OCI-M2 (cell line): Measurements from ENCODE around the gene GSTM3.

Source experiments
- DNase-seq: peaks from one replicate; lab custom pipeline; 2025; ENCODE audit not compliant: unreplicated experiment; lab: John Stamatoyannopoulos, UW

Gene GSTM3

GRCh38 chr1:109740615-109741373, at the start of gene GSTM3:
GSTM3 (minus strand) TSS chr1:109741038; CDS start chr1:109740287, 751 bp downstream.
- DNase-seq = no peak

DNA sequence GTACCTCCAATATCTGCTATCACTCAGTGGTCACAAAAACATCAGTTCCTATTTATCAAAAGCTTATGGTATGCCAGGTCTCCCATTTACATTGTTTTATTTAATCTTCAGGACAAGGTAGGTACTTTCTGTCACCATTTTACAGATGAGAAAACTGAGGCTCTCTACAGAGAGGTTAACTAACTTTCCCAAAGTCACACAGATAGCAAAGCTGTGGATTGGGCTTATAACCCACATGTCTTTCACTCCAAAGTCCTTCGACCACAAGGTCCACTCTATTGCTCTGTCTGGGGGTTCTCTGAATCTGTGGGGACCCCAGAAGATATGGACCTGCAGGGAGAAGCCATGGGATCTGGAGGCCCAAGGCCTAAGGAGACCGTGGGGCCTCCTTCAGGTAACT, 49.5 kb upstream of the GSTM3 start:
- DNase-seq = no peak

GRCh38 chr1:109789551-109790180, 48.8 kb upstream of the GSTM3 start:
- DNase-seq = no peak

- peak; percentile 35 for DNase-seq
Measured at GRCh38 chr1:109788695-109789521, 48.1 kb upstream of the GSTM3 start.

GRCh38 chr1:109787845-109788601, 47.2 kb upstream of the GSTM3 start:
- no peak for DNase-seq

DNA sequence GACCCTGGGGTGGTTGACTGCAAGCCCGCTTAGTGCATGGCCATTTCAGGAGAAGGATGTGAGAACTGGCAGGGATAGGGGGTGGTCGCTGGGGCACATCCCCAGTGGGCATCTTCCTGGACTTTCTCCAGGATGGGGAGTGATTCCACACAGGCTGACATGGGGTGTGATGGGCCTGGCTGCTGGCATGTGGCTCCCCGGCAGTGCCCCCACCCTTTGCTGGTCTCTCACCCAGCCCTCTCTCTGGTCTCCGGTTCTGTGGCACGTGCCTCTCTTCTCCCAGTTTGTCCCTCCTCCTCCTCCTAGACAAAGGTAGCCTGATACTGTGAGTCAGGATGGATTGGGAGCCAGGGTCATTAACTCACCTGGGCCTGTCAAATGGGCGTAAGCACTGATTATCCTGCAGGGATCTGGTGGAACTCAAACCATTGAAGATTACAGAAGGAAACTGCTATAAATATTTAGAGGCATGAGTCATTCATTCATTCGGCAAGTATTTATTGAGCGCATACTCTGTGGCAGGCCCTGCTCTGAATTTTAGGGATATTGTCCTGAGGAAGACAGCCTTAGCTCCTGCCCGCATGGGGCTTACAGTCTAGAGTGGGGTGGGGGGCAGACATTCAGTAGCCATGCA, 46.5 kb upstream of the GSTM3 start:
- DNase-seq = no peak

- no peak for DNase-seq
Measured at GRCh38 chr1:109786531-109787021, 45.7 kb upstream of the GSTM3 start.

DNA sequence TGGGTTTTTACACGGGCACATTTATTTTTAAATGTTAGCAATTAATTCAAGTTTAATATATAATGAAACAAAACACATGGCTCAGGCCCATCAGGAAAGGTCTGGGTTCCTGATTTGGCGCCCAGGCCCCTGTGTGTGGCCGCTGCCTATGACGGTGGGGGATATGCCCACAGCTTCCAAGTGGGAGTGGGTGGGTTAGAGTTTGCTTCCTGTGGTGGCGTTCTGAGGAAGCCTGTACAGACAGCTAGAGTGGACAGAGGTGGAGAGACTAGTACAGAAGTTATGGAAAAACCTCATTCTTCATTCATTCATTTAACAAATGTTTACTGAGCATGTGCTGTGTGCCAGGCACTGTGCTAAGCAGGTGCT, 45.3 kb upstream of the GSTM3 start:
- DNase-seq = no peak

DNA sequence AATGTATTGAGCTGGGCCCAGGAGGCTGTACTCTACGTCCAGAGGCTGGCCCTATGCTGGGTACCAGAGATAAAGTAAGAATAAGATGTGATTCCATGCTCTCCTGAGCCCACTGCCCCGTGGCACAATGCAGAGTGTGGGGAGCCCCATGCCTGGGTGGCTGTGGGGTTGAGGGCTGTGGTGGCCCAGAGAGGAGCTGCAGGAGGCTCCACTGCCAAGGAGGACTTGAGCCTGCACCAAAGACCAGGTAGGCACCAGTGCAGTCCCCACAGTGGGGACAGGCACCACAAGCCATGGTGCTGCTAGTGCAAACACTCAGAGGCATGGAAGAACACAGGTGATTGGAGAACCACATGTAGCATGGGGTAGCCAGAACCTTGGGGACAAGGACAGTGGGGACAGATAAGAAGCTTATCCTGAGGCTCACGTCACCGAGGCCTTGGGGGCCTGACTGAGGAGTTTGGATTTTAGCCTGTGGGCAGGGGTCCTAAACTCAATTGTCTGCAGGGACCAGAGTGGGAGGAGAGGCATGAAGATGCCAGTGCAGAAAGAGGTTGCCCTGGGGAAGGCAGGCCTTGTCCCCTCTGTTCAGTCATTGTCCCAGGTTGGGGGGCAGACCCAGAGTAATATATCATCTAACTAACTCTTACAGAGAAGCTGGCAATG, 44.7 kb upstream of the GSTM3 start:
- no peak for DNase-seq

- DNase-seq = no peak
Measured at GRCh38 chr1:109784551-109785252, 43.9 kb upstream of the GSTM3 start.

DNA sequence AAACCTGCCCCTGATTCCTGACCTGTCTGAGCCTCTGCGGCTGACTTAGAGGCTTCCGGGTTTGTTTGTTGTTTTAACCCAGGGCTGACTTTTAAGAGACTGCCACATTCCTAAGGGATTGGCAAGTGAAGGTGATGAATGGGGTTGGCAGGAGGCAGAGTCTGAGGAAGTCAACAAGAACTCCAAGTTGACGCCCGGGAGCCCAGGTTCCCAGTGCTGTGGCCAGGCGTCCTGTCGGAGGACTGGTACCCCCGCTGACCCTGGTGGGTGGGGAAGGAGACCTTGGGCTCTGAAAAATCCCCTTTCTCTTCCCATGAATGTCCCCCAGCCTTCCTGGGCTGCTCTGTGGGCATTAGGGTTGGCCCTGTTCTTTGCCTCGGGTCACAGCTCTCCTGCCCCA, 42.6 kb upstream of the GSTM3 start:
- DNase-seq = no peak

DNA sequence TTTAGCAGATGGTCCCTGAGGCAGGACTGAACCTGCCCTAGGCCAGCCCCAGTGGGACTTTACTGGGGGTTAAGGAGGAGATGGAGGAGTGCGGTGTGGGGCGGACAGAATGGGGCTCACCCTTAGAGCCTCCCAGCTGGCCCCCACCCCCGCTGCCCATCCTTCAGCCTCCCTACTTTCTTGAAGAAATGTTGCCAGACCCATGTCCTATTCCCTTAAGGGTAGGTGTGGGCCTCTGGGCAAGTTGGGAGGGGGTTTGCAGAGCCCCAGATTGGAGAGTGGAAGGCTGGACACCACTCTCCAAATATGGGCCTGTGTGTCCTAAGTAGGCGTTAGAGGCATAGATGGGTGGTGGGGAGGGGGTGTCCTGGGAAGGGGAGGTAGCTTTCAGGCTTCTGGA, 42.1 kb upstream of the GSTM3 start:
- no peak for DNase-seq

DNA sequence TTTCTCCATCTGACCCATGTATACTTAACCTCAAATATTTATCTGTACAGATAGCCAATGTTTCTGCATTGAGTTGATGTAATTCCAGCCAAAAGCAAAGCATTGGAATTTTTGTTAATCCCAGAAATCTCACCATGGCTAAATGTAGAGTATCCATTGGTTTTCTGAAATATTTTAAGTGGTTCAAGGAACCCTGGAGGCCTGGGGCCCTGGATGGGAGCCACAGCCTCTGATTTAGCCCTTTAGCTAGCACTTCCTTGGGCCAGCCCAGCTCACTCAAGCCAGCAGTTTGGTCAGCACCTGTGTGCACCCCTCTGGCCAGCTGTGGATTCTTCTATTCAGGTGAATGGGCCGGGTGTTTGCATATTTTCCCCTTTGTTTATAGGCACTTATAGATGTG, 41.7 kb upstream of the GSTM3 start:
- no peak for DNase-seq

DNA sequence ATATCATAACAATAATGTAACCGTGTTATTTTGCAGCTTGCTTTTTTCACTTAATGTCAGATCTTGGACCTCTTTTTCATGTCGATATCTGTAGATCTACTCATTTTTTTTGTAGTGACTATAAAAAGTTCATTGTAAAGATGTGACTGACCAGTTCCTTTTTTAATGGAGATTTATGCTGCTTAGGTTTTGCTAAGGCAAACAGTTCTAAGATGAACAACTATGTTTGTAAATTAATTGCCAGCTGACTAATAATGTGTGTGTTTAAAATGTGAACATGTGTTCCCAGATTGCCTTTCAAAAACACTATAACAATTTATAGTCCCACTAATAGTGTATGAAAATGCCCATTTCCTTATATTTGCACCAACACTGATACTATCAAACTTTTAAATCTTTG, 41.0 kb upstream of the GSTM3 start:
- no peak for DNase-seq

DNA sequence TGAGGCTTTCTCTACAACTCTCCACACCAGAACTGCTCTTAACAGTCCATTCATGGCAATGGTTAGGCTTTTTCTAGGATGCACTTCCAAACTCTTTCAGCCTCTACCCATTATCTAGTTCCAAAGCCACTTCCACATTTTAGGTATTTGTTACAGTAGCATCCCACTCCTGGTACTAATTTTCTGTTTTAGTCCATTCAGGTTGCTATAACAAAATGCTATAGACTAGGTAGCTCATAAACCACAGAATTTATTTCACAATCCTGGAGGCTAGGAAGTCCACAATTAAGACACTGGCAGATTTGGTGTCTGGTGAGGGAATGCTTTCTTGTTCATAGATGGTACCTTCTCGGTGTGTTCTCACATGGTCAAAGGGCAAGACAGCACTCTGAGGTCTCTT, 40.1 kb upstream of the GSTM3 start:
- no peak for DNase-seq

GRCh38 chr1:109777980-109778625, 37.3 kb upstream of the GSTM3 start:
- DNase-seq = no peak

GRCh38 chr1:109777436-109777835, 36.6 kb upstream of the GSTM3 start:
- no peak for DNase-seq

DNA sequence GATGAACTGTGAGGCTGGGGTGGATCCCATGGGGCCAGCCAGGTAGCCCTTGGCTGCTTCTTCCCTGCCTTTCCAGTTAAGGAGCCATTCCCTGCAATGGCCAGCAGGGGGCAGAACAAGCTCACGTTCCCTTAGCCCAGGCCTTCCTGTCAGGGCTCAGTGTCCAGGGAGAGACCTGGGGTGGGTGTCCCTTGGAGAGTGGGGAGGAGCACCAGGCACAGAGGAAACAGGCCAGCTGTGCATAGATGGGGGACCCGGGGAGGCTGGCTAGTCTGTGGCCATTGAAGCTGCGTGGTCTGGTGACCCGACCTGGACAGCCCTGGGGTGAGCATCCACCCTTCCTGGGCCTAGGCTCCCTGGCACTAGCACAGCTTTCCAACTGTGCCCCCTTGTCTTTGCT, 36.1 kb upstream of the GSTM3 start:
- no peak for DNase-seq
